ENCODE data around the gene UMODL1. TPM values are rescaled to one million over a fixed set of nuclear protein-coding genes. Genes with fewer than 3 reads are reported as not detected.
"Not testable (repeated sequence)": the region's sequence is repeated elsewhere in the genome, so short reads cannot be mapped to it uniquely, and the experiment has no call there.

Gene UMODL1
- total and polyA plus RNA-seq, 9 donors = 0.01 to 2.2 (median 0.24) TPM; not detected in 5

- Histone ChIP-seq H3K36me3 (no peaks in the 10 kb centered on the region), H3K9me3 (no peaks in the 10 kb centered on the region), H3K27me3 (no peaks in the 10 kb centered on the region), H3K4me1 (ENCODE audit: insufficient read depth) (no peaks in the 10 kb centered on the region), H3K27ac (no peak overlapping the region), H3K4me3 (no peak overlapping the region)
- 71 to 84% (median 81%) methylated on average over 7 of the region's 7 CpGs for WGBS, 3 donors
- no peak for TF ChIP-seq EP300 (IDR thresholded peaks at IDR 0.05)
- DNase-seq = no peak
- intact Hi-C loops (cut with DNase I) = loop anchor here (2.0 to 10.0 kb wide), 5 partner anchors 180 to 827 kb away; no protein-coding TSS in a partner anchor
Observed at GRCh38 chr21:42114646-42115045, 43.5 kb downstream of the UMODL1 start.

GRCh38 chr21:42115136-42115683 lies 44.1 kb downstream of the UMODL1 start:
- TF ChIP-seq POLR2A (IDR thresholded peaks at IDR 0.05) = no peak
- no peak for TF ChIP-seq EP300 (IDR thresholded peaks at IDR 0.05)
- no peak for TF ChIP-seq CTCF (IDR thresholded peaks at IDR 0.05)
- no peak for DNase-seq
- no peaks in the 10 kb centered on the region for H3K36me3 ChIP-seq
- intact Hi-C loops (cut with DNase I) = loop anchor here in 3 of 4 donors (2.0 to 10.0 kb wide), 4 partner anchors 180 to 490 kb away; no protein-coding TSS in a partner anchor
- H3K4me1 ChIP-seq (ENCODE audit: insufficient read depth) = no peaks in the 10 kb centered on the region
- H3K27ac ChIP-seq = no peak overlapping the region
- 88 to 93% (median 91%) methylated on average over 8 of the region's 8 CpGs for WGBS, 3 donors
- H3K4me3 ChIP-seq = no peak overlapping the region
- H3K27me3 ChIP-seq = no peaks in the 10 kb centered on the region
- no peaks in the 10 kb centered on the region for H3K9me3 ChIP-seq

- H3K4me3 ChIP-seq; DNase-seq; H3K9me3 ChIP-seq; H3K27me3 ChIP-seq; H3K36me3 ChIP-seq; H3K27ac ChIP-seq; H3K4me1 ChIP-seq (ENCODE audit: insufficient read depth): not testable (repeated sequence)
- intact Hi-C loops (cut with DNase I) = loop anchor here in 3 of 4 donors (5.0 to 10.0 kb wide), 3 partner anchors 182 to 492 kb away; no protein-coding TSS in a partner anchor
- WGBS, 3 donors = 67 to 88% (median 72%) methylated on average over 6 of the region's 6 CpGs
Observed at GRCh38 chr21:42116551-42116950, 45.4 kb downstream of the UMODL1 start.

GRCh38 chr21:42117229-42117966 lies 46.3 kb downstream of the UMODL1 start:
- no peaks in the 10 kb centered on the region for H3K4me1 ChIP-seq (ENCODE audit: insufficient read depth)
- WGBS, 3 donors = 17 to 20% (median 17%) methylated on average over 15 of the region's 15 CpGs
- no peaks in the 10 kb centered on the region for H3K27me3 ChIP-seq
- no peak overlapping the region for H3K4me3 ChIP-seq
- DNase-seq = peak; percentile 58 to 82 (median 77)
- H3K9me3 ChIP-seq = no peaks in the 10 kb centered on the region
- intact Hi-C loops (cut with DNase I) = loop anchor here (1.0 to 10.0 kb wide), 4 partner anchors 183 to 493 kb away; no protein-coding TSS in a partner anchor
- no peaks in the 10 kb centered on the region for H3K36me3 ChIP-seq
- TF ChIP-seq EP300 (IDR thresholded peaks at IDR 0.05) (no peak), CTCF (IDR thresholded peaks at IDR 0.05) (peak; percentile 88 to 89 (median 89))
- H3K27ac ChIP-seq = no peak overlapping the region

- Histone ChIP-seq H3K9me3 (no peaks in the 10 kb centered on the region), H3K36me3 (no peaks in the 10 kb centered on the region), H3K27me3 (no peaks in the 10 kb centered on the region), H3K4me3 (no peak overlapping the region), H3K27ac (no peak overlapping the region), H3K4me1 (ENCODE audit: insufficient read depth) (no peaks in the 10 kb centered on the region)
- no peak for TF ChIP-seq EP300 (IDR thresholded peaks at IDR 0.05)
- no peak for TF ChIP-seq POLR2A (IDR thresholded peaks at IDR 0.05)
- TF ChIP-seq CTCF (IDR thresholded peaks at IDR 0.05) = no peak
- no peak for DNase-seq
- WGBS, 3 donors = 66 to 69% (median 67%) methylated on average over 12 of the region's 12 CpGs
- intact Hi-C loops (cut with DNase I) = loop anchor here (1.0 to 10.0 kb wide), 4 partner anchors 183 to 493 kb away; no protein-coding TSS in a partner anchor
Observed at GRCh38 chr21:42117967-42118780, 47.1 kb downstream of the UMODL1 start.

Data from ovary (tissue), 9 donors.